Renal pelvis (tissue), 4 donors: ENCODE results near the gene KCNQ5. TPM values are rescaled to one million over a fixed set of nuclear protein-coding genes. Genes with fewer than 3 reads are reported as not detected.

ENCODE experiments used
- DNase-seq: peaks from one replicate; pipeline ENCODE4 v3.0.0-alpha.2; 2013
- polyA plus RNA-seq, 3 donors: library from polyadenylated mRNA; unstranded; fragments of 120-200 nt; gene quantifications; one replicate each; pipeline ENCODE4 v1.2.1, GENCODE V29; 2013; ENCODE audit not compliant: insufficient read length in 3 of 3

The KCNQ5 gene
- polyA plus RNA-seq, 3 donors: 0.21 to 0.34 (median 0.31) TPM

- no peak for DNase-seq
Measured at GRCh38 chr6:73123632-73124329, 501.9 kb downstream of the KCNQ5 start.

- DNase-seq: peak; percentile 77
Measured at GRCh38 chr6:73129653-73130443, 508.0 kb downstream of the KCNQ5 start.

GRCh38 chr6:73131706-73132105 is 509.8 kb downstream of the KCNQ5 start:
- no peak for DNase-seq

GRCh38 chr6:73134588-73134987 is 512.7 kb downstream of the KCNQ5 start:
- DNase-seq: no peak

- DNase-seq: no peak
Measured at GRCh38 chr6:73139681-73140383, 518.0 kb downstream of the KCNQ5 start.

GRCh38 chr6:73143551-73143950 is 521.7 kb downstream of the KCNQ5 start:
- DNase-seq: no peak

GRCh38 chr6:73144516-73144915 is 522.7 kb downstream of the KCNQ5 start:
- no peak for DNase-seq

GRCh38 chr6:73145690-73146089 is 523.8 kb downstream of the KCNQ5 start:
- DNase-seq: no peak

- DNase-seq: no peak
Measured at GRCh38 chr6:73151732-73152131, 529.9 kb downstream of the KCNQ5 start.

GRCh38 chr6:73152556-73152955 is 530.7 kb downstream of the KCNQ5 start:
- no peak for DNase-seq

GRCh38 chr6:73152966-73153757 is 531.3 kb downstream of the KCNQ5 start:
- no peak for DNase-seq

GRCh38 chr6:73156793-73157767 is 535.2 kb downstream of the KCNQ5 start:
- DNase-seq: no peak

- no peak for DNase-seq
Measured at GRCh38 chr6:73157870-73158269, 536.0 kb downstream of the KCNQ5 start.

- no peak for DNase-seq
Measured at GRCh38 chr6:73169111-73169510, 547.2 kb downstream of the KCNQ5 start.

- no peak for DNase-seq
Measured at GRCh38 chr6:73169633-73170032, 547.8 kb downstream of the KCNQ5 start.

- DNase-seq: no peak
Measured at GRCh38 chr6:73174646-73175045, 552.8 kb downstream of the KCNQ5 start.

- no peak for DNase-seq
Measured at GRCh38 chr6:73176057-73176456, 554.2 kb downstream of the KCNQ5 start.

GRCh38 chr6:73177221-73177944 is 555.5 kb downstream of the KCNQ5 start:
- DNase-seq: no peak

- DNase-seq: no peak
Measured at GRCh38 chr6:73180076-73180738, 558.3 kb downstream of the KCNQ5 start.
